ENCODE results near the gene TUBA3E. TPM values are rescaled to one million over a fixed set of nuclear protein-coding genes. Genes with fewer than 3 reads are reported as not detected.

TUBA3E gene
- total and polyA plus RNA-seq, 9 of the 15 experiments (the other 6 are each of a cell fraction or from before 2014, with no cell fraction given) = 0.09 to 0.30 (median 0.13) TPM; not detected in 3

DNA sequence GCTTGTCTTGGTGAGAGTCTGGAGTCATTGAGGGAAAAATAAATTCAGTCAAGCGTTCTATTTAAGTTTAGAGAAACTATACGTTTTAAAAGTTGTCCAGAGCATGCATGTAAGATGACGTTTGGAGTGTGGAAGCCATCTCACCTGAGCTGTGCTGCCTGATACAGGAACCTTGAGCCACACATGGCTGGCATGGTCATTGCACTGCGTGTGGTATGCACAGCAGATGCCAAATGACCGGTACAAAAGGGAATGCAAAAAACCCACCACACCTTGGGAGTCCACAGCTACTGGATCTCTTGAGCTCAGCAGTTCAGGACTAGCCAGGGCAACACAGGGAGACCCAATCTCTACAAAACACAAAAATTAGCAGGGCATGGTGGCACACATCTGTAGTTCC lies 11.8 kb downstream of the TUBA3E start:
- Histone ChIP-seq H3K4me3 (no peak overlapping the region), H3K4me1 (replicated peaks in 1 of 2; ENCODE audit: control insufficient read depth in 2 of 2, insufficient read depth in 2 of 2, low read length in 2 of 2) (peaks cover 9 to 36% of the 10 kb centered on the region in 2 experiments; a peak in 4 of 5 replicates), H3K9me1 (ENCODE audit: control insufficient read depth, insufficient read depth, low read length) (no peaks in the 10 kb centered on the region), H3K79me2 (ENCODE audit: control insufficient read depth, insufficient read depth, low read length) (peaks cover 33% of the 10 kb centered on the region), H3K36me3 (ENCODE audit: control insufficient read depth, insufficient read depth, low read length) (peaks cover 27% of the 10 kb centered on the region; the same call in 2 of the 3 replicates), H4K20me1 (replicated peaks; ENCODE audit: control insufficient read depth, insufficient read depth, low read length) (no peaks in the 10 kb centered on the region), H3K9me3 (replicated peaks; ENCODE audit: control insufficient read depth, insufficient read depth, low read depth, low read length) (no peaks in the 10 kb centered on the region), H3K9ac (ENCODE audit: insufficient read depth in 1 of 2, low read depth in 2 of 2, low read length in 2 of 2) (no peak overlapping the region), H3K27me3 (ENCODE audit: control insufficient read depth in 2 of 2, insufficient read depth in 2 of 2, low read length in 2 of 2) (no peaks in the 10 kb centered on the region), H2AFZ (ENCODE audit: low read depth, low read length) (no peak overlapping the region), H3K27ac (ENCODE audit: extremely low read depth, low read depth, low read length) (no peak overlapping the region), H3K4me2 (ENCODE audit: insufficient read depth, low read length) (no peak overlapping the region)
- intact Hi-C loops (cut with micrococcal nuclease) = loop anchor here (10.0 kb wide), 1 partner anchor 1298 kb away; no protein-coding TSS in a partner anchor
- FAIRE-seq = no peak
- no TSS peak for BruUV-seq (replicated peaks)
- no peak for DNase-seq (ENCODE audit: extremely low read depth in 1 of 4, low spot score in 3 of 4)
- no peak for ATAC-seq
- TF ChIP-seq U2AF2 (optimal IDR thresholded peaks at IDR 0.05; ENCODE audit: low read depth, low read length) (no peak), POLR2G (IDR thresholded peaks at IDR 0.05; ENCODE audit: low read depth, low read length) (0 out of 2 replicates have a peak, but pooled peaks have one; percentile 2)
- WGBS (ENCODE audit: insufficient coverage, low coverage, missing lambda C conversion rate) = 81% methylated on average over 5 of the region's 5 CpGs
- CTCF ChIA-PET (ENCODE audit: low intra/inter-chr PET ratio) = no interaction called here
- POLR2A ChIA-PET = interaction anchor here (0.6 to 1.6 kb wide), 3 partner anchors 81 to 1301 kb away, joined by 3 to 7 read pairs (median 3); a partner anchor contains a TSS
- in situ Hi-C loops (cut with MboI) = no loop called here

DNA sequence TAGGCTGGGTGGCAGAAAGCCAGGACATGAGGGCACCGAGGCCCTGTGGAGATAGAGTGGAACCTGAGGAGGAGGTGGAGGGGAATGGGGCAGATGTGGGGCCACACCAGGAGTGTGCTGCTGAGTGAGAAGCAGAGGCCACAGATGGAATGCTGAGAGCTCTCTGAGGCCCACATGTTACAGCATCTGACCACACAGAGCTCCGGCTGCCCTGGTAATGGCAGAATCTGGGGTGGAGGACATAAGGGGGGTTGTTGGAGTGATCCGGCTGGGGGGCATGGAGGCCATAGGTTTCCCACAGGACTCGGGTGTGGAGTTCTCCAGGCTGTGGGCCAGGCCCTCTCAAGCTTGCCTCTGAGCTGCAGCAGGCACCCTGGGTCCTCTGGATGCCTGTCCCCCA lies 12.3 kb downstream of the TUBA3E start:
- in situ Hi-C loops (cut with MboI) = no loop called here
- ATAC-seq = no peak
- CTCF ChIA-PET (ENCODE audit: low intra/inter-chr PET ratio) = no interaction called here
- FAIRE-seq = no peak
- WGBS (ENCODE audit: insufficient coverage, low coverage, missing lambda C conversion rate) = 84% methylated on average over 4 of the region's 4 CpGs
- Histone ChIP-seq H3K27me3 (ENCODE audit: control insufficient read depth in 2 of 2, insufficient read depth in 2 of 2, low read length in 2 of 2) (no peaks in the 10 kb centered on the region), H3K27ac (ENCODE audit: extremely low read depth, low read depth, low read length) (no peak overlapping the region), H3K36me3 (ENCODE audit: control insufficient read depth, insufficient read depth, low read length) (peaks cover 23% of the 10 kb centered on the region; the same call in 2 of the 3 replicates), H3K4me2 (ENCODE audit: insufficient read depth, low read length) (no peak overlapping the region), H3K4me3 (no peak overlapping the region), H3K4me1 (replicated peaks in 1 of 2; ENCODE audit: control insufficient read depth in 2 of 2, insufficient read depth in 2 of 2, low read length in 2 of 2) (peaks cover 7 to 36% of the 10 kb centered on the region in 2 experiments; a peak in 4 of 5 replicates), H3K79me2 (ENCODE audit: control insufficient read depth, insufficient read depth, low read length) (peaks cover 38% of the 10 kb centered on the region), H3K9me3 (replicated peaks; ENCODE audit: control insufficient read depth, insufficient read depth, low read depth, low read length) (no peaks in the 10 kb centered on the region), H3K9me1 (ENCODE audit: control insufficient read depth, insufficient read depth, low read length) (no peaks in the 10 kb centered on the region), H4K20me1 (replicated peaks; ENCODE audit: control insufficient read depth, insufficient read depth, low read length) (no peaks in the 10 kb centered on the region; the same call in 1 of the 2 replicates), H2AFZ (ENCODE audit: low read depth, low read length) (no peak overlapping the region), H3K9ac (ENCODE audit: insufficient read depth in 1 of 2, low read depth in 2 of 2, low read length in 2 of 2) (no peak overlapping the region)
- intact Hi-C loops (cut with micrococcal nuclease) = loop anchor here (10.0 kb wide), 1 partner anchor 1299 kb away; no protein-coding TSS in a partner anchor
- POLR2A ChIA-PET = interaction anchor here (1.6 kb wide), 1 partner anchor 1302 kb away, joined by 7 read pairs; no protein-coding TSS in a partner anchor
- BruUV-seq (replicated peaks) = no TSS peak
- DNase-seq (ENCODE audit: extremely low read depth in 1 of 4, low spot score in 3 of 4) = no peak
- TF ChIP-seq RBFOX2 (IDR thresholded peaks at IDR 0.05; ENCODE audit: low read depth, low read length) = peak; percentile 46; the same call in 1 of the 2 replicates
- TF ChIP-seq POLR2G (IDR thresholded peaks at IDR 0.05; ENCODE audit: low read depth, low read length) = peak; percentile 44; the same call in 1 of the 2 replicates
- TF ChIP-seq, protein P1, sequence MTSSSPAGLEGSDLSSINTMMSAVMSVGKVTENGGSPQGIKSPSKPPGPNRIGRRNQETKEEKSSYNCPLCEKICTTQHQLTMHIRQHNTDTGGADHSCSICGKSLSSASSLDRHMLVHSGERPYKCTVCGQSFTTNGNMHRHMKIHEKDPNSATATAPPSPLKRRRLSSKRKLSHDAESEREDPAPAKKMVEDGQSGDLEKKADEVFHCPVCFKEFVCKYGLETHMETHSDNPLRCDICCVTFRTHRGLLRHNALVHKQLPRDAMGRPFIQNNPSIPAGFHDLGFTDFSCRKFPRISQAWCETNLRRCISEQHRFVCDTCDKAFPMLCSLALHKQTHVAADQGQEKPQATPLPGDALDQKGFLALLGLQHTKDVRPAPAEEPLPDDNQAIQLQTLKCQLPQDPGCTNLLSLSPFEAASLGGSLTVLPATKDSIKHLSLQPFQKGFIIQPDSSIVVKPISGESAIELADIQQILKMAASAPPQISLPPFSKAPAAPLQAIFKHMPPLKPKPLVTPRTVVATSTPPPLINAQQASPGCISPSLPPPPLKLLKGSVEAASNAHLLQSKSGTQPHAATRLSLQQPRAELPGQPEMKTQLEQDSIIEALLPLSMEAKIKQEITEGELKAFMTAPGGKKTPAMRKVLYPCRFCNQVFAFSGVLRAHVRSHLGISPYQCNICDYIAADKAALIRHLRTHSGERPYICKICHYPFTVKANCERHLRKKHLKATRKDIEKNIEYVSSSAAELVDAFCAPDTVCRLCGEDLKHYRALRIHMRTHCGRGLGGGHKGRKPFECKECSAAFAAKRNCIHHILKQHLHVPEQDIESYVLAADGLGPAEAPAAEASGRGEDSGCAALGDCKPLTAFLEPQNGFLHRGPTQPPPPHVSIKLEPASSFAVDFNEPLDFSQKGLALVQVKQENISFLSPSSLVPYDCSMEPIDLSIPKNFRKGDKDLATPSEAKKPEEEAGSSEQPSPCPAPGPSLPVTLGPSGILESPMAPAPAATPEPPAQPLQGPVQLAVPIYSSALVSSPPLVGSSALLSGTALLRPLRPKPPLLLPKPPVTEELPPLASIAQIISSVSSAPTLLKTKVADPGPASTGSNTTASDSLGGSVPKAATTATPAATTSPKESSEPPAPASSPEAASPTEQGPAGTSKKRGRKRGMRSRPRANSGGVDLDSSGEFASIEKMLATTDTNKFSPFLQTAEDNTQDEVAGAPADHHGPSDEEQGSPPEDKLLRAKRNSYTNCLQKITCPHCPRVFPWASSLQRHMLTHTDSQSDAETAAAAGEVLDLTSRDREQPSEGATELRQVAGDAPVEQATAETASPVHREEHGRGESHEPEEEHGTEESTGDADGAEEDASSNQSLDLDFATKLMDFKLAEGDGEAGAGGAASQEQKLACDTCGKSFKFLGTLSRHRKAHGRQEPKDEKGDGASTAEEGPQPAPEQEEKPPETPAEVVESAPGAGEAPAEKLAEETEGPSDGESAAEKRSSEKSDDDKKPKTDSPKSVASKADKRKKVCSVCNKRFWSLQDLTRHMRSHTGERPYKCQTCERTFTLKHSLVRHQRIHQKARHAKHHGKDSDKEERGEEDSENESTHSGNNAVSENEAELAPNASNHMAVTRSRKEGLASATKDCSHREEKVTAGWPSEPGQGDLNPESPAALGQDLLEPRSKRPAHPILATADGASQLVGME (CRISPR knock-in tag; IDR thresholded peaks at IDR 0.05) = no peak

All from K562 (cell line).